Thyroid gland (tissue), 4 donors: ENCODE measurements around the gene U2SURP. TPM values are rescaled to one million over a fixed set of nuclear protein-coding genes. Genes with fewer than 3 reads are reported as not detected.

ENCODE experiments used
- DNase-seq, 2 donors: peaks; one replicate each; pipeline ENCODE4 v3.0.0-alpha.2; 2019
- H3K27ac ChIP-seq, 3 donors: fragments of 200-600 bp; sonication (generic); 1 replicate in 2 of 3; 2 replicates in 1 of 3; pipeline ENCODE4 v1.5.1; 2016 to 2019; ENCODE audit warnings: mild to moderate bottlenecking in 1 of 3, moderate library complexity in 1 of 3
- H3K27me3 ChIP-seq: fragments of 200-600 bp; sonication (generic); one replicate; pipeline ENCODE4 v1.5.1; 2019
- H3K36me3 ChIP-seq, 2 donors: fragments of 200-600 bp; sonication (generic); one replicate each; pipeline ENCODE4 v1.5.1; 2016 to 2019
- H3K4me1 ChIP-seq, 2 donors: fragments of 200-600 bp; sonication (generic); one replicate each; pipeline ENCODE4 v1.5.1; 2017 to 2019
- H3K4me3 ChIP-seq, 3 donors: fragments of 200-600 bp; sonication (generic); replicated peaks in 1 of 3; 1 replicate in 2 of 3; 2 replicates in 1 of 3; pipeline ENCODE4 v1.5.1; 2016; ENCODE audit warnings: mild to moderate bottlenecking in 1 of 3
- H3K9me3 ChIP-seq: fragments of 200-600 bp; sonication (generic); one replicate; pipeline ENCODE4 v1.5.1; 2017
- CTCF ChIP-seq, 6 experiments: fragments of 200-600 bp in 3 of 6; fragments of 450-650 bp in 3 of 6; sonication (generic) in 3 of 6; IDR thresholded peaks; one replicate each; pipeline ENCODE4 v1.5.1; 2016 to 2019; ENCODE audit warnings: antibody characterized with exemption in 6 of 6, mild to moderate bottlenecking in 2 of 6, inconsistent platforms in 1 of 6, moderate library complexity in 1 of 6
- POLR2A ChIP-seq, 2 donors: fragments of 450-650 bp; IDR thresholded peaks; one replicate each; pipeline ENCODE4 v1.6.1; 2017; ENCODE audit warnings: antibody characterized with exemption in 2 of 2, mild to moderate bottlenecking in 2 of 2, moderate library complexity in 1 of 2
- WGBS, 2 donors: methylation state at CpG; one replicate each; pipeline ENCODE4 v1.1.5; 2017; 5-methylcytosine and 5-hydroxymethylcytosine counted together
- intact Hi-C: fragments of 100-400 bp; cut with DNase I; formaldehyde crosslinking; loops from one replicate; pipeline ENCODE4 v1.15.1; 2023
- total RNA-seq, 4 donors: library from RNA; depleted of rRNA; stranded (reverse); fragments of >200 nt; gene quantifications; one replicate each; pipeline ENCODE4 v1.2.3, GENCODE V29; 2016

Gene U2SURP
- total RNA-seq = 100 to 1,000 TPM in 2 of 4 donors, 10 to 100 TPM in 2; 87.8 to 144 (median 102) TPM

DNA sequence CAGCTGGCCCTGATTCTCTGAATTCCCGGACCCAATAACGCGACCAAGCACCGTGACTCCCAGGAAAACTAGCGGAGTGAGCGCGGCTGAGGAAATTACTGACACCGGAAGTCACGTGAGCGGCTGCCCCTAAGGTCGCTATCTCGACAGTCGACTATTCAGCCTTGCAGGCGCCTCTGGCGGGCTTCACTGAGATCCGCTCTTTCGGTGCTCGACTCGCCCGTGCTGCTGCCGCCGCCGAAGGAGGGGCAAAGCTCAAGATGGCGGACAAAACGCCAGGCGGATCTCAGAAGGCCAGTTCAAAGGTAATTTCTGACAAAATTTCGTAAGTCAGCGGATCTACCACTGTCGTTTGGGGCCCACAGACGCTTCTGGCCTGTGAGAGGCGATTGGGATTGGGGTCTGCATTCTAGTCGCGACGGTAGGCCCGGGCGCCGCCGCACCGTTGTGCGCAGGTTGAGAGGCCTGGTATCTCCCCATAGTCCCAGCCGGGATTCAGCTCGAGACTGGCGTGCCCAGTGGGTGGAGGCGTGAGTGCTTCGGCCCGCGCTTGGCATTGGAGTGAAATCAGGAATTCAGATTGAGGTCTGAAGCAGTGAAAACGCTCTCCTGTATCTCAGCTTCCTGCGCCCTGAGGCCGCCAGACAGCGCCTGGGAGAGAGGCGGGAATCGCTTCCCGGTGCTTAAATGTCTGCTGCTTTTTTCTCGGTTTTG is at the start of gene U2SURP:
Gene U2SURP, plus strand, starts transcription at position 202 of the 714 bp plus-strand sequence. Its CDS starts 59 bp downstream, at position 261.
- no peaks in the 10 kb centered on the region for H3K36me3 ChIP-seq
- WGBS, 2 donors = 0 to 1% methylated on average over 31 to 39 of the region's 55 CpGs
- peak within 1 kb of the TSS; percentile 86 to 98 (median 93) for H3K27ac ChIP-seq
- peak within 1 kb of the TSS; percentile 33 to 80 (median 74) for H3K4me3 ChIP-seq
- H3K27me3 ChIP-seq = no peaks in the 10 kb centered on the region
- DNase-seq = peak; percentile 98
- intact Hi-C loops = no loop called here
- peaks cover 14 to 17% of the 10 kb centered on the region in 2 donors for H3K4me1 ChIP-seq
- no peaks in the 10 kb centered on the region for H3K9me3 ChIP-seq
- TF ChIP-seq CTCF (IDR thresholded peaks at IDR 0.05) (peak in 2 of 6 experiments; percentile 32 to 42), POLR2A (IDR thresholded peaks at IDR 0.05) (peak in 1 of 2 donors; percentile 80)

- no peak for DNase-seq
- Histone ChIP-seq H3K36me3 (no peaks in the 10 kb centered on the region), H3K9me3 (no peaks in the 10 kb centered on the region), H3K4me3 (no peak overlapping the region), H3K27ac (no peak overlapping the region), H3K4me1 (no peaks in the 10 kb centered on the region), H3K27me3 (peaks cover 6% of the 10 kb centered on the region)
- no peak for TF ChIP-seq CTCF (IDR thresholded peaks at IDR 0.05)
- no peak for TF ChIP-seq POLR2A (IDR thresholded peaks at IDR 0.05)
- 88 to 94% methylated on average over 2 of the region's 2 CpGs for WGBS, 2 donors
- intact Hi-C loops = no loop called here
Observed at GRCh38 chr3:142951794-142952193, 49.6 kb upstream of the U2SURP start.

DNA sequence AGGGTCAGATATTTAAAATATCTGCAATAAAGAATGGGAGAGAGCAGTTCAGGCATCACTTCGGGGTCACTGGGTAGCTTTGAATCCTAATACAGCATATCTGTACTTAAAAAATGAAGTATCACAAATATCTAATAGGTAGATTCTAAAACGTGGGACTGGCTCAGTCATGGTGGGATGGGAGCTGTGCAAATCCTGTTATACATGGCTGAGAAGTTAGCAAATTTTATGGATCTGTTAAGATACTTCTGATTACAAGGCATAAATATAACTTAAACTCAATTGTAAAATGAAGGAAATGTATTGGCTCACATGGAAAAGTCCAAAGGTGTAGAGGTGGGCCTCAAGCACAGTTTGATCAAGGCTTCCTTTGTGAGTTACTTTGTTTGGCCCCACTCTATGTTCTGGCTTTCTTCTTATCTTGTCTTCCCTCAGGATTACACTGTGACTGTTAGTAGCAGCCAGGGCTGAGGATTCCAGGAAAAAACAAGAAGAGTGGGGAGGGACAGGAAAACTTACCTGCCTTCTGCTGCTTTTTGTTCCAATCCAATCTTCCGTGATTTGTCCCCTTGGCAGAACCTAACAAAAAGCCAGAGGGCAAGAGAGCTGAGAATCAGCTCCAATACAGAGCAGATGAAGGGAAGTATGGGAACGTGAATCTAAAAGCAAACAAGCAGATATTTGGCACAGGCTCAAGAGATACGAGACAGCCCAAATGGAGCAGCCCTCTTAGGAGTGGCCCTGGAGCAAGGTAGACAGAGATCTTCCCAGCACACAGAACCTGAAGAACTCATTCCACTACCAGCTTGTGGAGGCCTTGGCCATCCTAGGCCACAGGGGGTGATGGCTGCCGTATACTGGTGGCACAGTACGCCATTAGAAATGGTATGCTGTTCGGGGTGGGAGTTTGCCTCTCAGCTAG is 48.8 kb upstream of the U2SURP start:
- Histone ChIP-seq H3K9me3 (no peaks in the 10 kb centered on the region), H3K36me3 (no peaks in the 10 kb centered on the region), H3K27me3 (peaks cover 5% of the 10 kb centered on the region), H3K4me3 (no peak overlapping the region), H3K4me1 (no peaks in the 10 kb centered on the region), H3K27ac (no peak overlapping the region)
- 78 to 81% methylated on average over 8 of the region's 8 CpGs for WGBS, 2 donors
- DNase-seq = no peak
- TF ChIP-seq POLR2A (IDR thresholded peaks at IDR 0.05) (no peak), CTCF (IDR thresholded peaks at IDR 0.05) (no peak)
- intact Hi-C loops = no loop called here

- H3K27ac ChIP-seq = no peak overlapping the region
- H3K4me1 ChIP-seq = no peaks in the 10 kb centered on the region
- no peaks in the 10 kb centered on the region for H3K27me3 ChIP-seq
- no peak overlapping the region for H3K4me3 ChIP-seq
- no peaks in the 10 kb centered on the region for H3K9me3 ChIP-seq
- no peak for TF ChIP-seq CTCF (IDR thresholded peaks at IDR 0.05)
- TF ChIP-seq POLR2A (IDR thresholded peaks at IDR 0.05) = no peak
- no peaks in the 10 kb centered on the region for H3K36me3 ChIP-seq
- intact Hi-C loops = no loop called here
- no peak for DNase-seq
- 63 to 66% methylated on average over 3 of the region's 3 CpGs for WGBS, 2 donors
Observed at GRCh38 chr3:142953443-142953842, 47.9 kb upstream of the U2SURP start.
